Measurements from ENCODE around the gene SLC18A2.

- no peak for TF ChIP-seq CTCF (IDR thresholded peaks at IDR 0.05)
- TF ChIP-seq POLR2A (IDR thresholded peaks at IDR 0.05), result no peak
These were observed 3.4 kb upstream of the SLC18A2 start for GRCh38 chr10:117237401-117237991.
